Fibroblast of villous mesenchyme (primary cell): ENCODE measurements around the gene FLT1. TPM values are rescaled to one million over a fixed set of nuclear protein-coding genes. Genes with fewer than 3 reads are reported as not detected.
A peak's percentile ranks its signal among the peaks of the same experiment; 100 is the strongest.

Source experiments
- DNase-seq: peaks from one replicate; pipeline ENCODE4 v3.0.0-alpha.2; 2010; ENCODE audit warnings: low read depth
- H3K4me3 ChIP-seq: 2 replicates; pipeline ENCODE4 v1.5.1; 2011; ENCODE audit warnings: low read depth, mild to moderate bottlenecking, low read length
- total RNA-seq: library from RNA; depleted of rRNA; stranded (reverse); fragments of >200 nt; gene quantifications from 2 replicates; pipeline ENCODE4 v1.2.3, GENCODE V29; 2012
- TF ChIP-seq, protein P1 (sequence below): IDR thresholded peaks from 2 replicates; pipeline ENCODE4 v1.5.1; 2012; ENCODE audit warnings: low read depth, mild to moderate bottlenecking, low read length; ENCODE audit not compliant: insufficient read depth

The FLT1 gene
- total RNA-seq, 1 donor: 12.1 TPM

DNA sequence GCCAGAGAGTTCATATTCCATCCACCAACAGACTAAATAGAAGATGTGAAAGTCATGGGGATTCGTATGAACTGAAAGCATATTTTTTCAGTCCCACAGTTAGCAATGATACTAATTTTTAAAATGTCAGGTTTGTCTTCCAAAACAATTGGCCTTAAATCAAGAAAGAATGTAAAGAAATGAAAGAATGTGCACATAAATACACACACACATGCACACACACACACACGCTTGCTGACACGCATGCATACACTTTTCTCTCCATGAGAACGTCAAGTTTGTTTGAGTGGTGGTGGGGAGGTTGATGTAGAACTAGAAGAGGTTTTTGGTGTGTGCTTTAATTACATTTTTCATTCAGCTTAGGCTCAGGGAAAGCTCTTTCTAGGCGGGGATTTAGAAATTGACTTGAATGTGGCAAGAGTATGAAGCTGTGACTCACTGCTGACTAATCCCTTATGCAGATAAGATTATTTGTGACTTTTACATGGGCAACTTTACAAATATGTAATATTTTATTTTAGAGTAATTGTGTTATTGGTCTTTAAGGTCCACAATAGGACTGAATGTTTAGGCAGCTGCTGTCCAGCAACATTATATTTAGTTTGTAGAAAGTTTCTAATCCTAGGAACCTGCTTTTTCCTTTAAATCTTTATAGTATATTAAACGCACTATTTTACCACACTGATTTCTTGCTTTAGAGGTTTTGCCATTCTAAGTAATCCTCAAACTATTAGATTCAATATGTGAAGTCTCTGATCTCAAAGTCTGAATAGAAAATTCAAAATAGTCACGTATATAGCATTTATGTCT is 18.8 kb downstream of the FLT1 start:
- TF ChIP-seq, protein P1, sequence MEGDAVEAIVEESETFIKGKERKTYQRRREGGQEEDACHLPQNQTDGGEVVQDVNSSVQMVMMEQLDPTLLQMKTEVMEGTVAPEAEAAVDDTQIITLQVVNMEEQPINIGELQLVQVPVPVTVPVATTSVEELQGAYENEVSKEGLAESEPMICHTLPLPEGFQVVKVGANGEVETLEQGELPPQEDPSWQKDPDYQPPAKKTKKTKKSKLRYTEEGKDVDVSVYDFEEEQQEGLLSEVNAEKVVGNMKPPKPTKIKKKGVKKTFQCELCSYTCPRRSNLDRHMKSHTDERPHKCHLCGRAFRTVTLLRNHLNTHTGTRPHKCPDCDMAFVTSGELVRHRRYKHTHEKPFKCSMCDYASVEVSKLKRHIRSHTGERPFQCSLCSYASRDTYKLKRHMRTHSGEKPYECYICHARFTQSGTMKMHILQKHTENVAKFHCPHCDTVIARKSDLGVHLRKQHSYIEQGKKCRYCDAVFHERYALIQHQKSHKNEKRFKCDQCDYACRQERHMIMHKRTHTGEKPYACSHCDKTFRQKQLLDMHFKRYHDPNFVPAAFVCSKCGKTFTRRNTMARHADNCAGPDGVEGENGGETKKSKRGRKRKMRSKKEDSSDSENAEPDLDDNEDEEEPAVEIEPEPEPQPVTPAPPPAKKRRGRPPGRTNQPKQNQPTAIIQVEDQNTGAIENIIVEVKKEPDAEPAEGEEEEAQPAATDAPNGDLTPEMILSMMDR: no peak
- peak overlapping the region; percentile 10 for H3K4me3 ChIP-seq
- peak; percentile 96 for DNase-seq

- peak; percentile 51 for DNase-seq
- TF ChIP-seq, protein P1: no peak
- no peak overlapping the region for H3K4me3 ChIP-seq
Observed at GRCh38 chr13:28474491-28475134, 20.3 kb downstream of the FLT1 start.

DNA sequence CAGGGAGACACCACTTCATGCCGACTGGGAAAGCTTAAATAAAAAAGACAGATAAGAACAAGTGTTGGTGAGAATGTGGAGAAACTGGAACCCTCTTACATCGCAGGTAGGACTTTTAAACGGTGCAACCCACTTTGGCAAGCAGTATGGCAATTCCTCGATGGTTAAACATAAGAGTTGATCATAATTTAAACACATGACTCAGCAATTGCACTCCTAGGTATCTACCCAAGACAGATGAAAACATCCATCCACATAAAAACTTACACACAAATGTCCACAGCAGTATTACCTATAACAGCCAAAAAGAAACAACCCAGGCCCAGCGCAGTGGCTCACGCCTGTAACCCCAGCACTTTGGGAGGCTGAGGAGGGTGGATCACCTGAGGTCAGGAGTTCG is 21.9 kb downstream of the FLT1 start:
- TF ChIP-seq, protein P1: no peak
- H3K4me3 ChIP-seq: no peak overlapping the region
- no peak for DNase-seq

DNA sequence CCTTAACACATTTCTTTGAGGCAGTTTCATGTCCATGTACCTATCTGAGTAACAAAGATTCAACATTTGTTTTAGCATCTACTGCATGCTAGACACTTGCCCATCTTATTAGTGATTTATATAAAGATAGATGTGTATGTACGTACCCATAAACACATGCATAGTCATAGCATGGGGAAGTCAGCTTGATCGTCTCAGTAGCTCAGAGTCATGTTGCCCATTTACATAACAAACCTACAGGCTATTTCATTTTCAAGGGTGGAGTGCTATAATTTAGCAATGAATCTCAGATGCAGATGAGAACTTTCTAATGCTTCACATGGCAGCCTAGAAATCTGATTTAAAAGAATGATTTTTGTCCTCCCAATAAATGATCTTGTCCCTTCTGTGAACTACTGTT is 23.5 kb downstream of the FLT1 start:
- H3K4me3 ChIP-seq: no peak overlapping the region
- TF ChIP-seq, protein P1: no peak
- DNase-seq: no peak

DNA sequence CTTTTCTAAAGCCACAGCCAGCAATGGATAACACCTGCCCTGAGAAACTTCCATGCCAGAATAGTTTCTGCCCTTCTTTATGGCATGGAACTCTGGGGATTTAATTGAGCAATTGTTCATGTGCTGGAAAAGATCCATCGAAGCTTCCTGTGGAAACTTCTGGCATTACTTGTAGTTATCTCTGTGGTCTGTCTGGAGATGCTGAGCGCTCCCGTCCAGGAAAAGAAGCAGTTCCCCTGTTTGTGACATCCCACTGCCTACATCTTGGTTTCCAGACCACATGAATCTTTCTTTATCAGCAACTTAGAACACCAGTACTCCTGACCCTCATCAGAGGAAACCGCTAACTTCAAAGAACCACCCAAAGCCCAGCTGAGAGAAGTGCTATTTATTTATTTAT is 24.6 kb downstream of the FLT1 start:
- no peak overlapping the region for H3K4me3 ChIP-seq
- peak; percentile 95 for DNase-seq
- TF ChIP-seq, protein P1: no peak

DNA sequence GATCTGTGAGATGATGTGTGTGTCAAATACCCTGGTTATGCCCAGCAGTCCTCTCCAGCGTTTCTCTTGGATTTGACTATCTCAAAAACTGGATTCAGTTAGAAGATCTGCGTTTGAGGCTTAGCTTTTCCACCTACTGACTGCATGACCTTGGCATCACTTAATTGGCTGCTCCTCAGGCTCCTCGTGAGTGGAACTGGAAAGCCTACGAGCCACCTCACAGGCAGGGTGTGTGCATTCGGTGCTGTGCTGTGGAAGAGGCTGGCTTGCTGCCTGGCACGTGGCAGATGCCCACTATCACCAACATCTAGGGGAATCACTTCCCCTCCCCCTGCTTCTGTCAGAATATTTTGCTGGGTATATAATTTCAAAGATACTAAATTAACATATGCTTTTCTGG is 25.6 kb downstream of the FLT1 start:
- no peak for DNase-seq
- TF ChIP-seq, protein P1: no peak
- H3K4me3 ChIP-seq: no peak overlapping the region
